H1 (cell line): Measurements from ENCODE around the gene KLF9. TPM values are rescaled to one million over a fixed set of nuclear protein-coding genes. Genes with fewer than 3 reads are reported as not detected.

Experiments
- CTCF ChIA-PET: fragments of 300-600 bp; sonication (Branson Sonifier 250); formaldehyde crosslinking; loops from one replicate; lab custom pipeline; 2021; ENCODE audit not compliant: partially characterized antibody; lab: Charles Lee
- POLR2A ChIA-PET: fragments of 300-600 bp; sonication (Branson Sonifier 250); formaldehyde crosslinking; loops from one replicate; lab custom pipeline; 2021; ENCODE audit warnings: inconsistent platforms; ENCODE audit not compliant: partially characterized antibody; lab: Charles Lee
- DNase-seq, 2 experiments: peaks; one replicate each; pipeline versions ENCODE4 v3.0.0 to v3.0.0-alpha.2; 2010 to 2022; ENCODE audit warnings: low spot score in 2 of 2, low read depth in 1 of 2, mixed read lengths in 1 of 2
- FAIRE-seq: peaks from 2 replicates; lab custom pipeline; 2011; peaks lifted over from hg19 to GRCh38; lab: Jason Lieb, UNC
- H2AFZ ChIP-seq: 2 replicates; pipeline ENCODE4 v1.8.1; 2012; ENCODE audit warnings: low read length, inconsistent platforms
- H2AK5ac ChIP-seq: 2 replicates; pipeline ENCODE4 v1.6.1; 2013; ENCODE audit warnings: low read depth, low read length
- H2BK120ac ChIP-seq: replicated peaks from 2 replicates; pipeline ENCODE3; 2013; ENCODE audit warnings: low read depth, low read length, inconsistent platforms
- H2BK12ac ChIP-seq: 2 replicates; pipeline ENCODE4 v1.6.1; 2013; ENCODE audit warnings: low read depth, low read length
- H2BK15ac ChIP-seq: 2 replicates; pipeline ENCODE4 v1.6.1; 2013; ENCODE audit warnings: low read length
- H2BK20ac ChIP-seq: 2 replicates; pipeline ENCODE4 v1.6.1; 2013; ENCODE audit warnings: low read length
- H2BK5ac ChIP-seq: 2 replicates; pipeline ENCODE4 v1.6.1; 2013; ENCODE audit warnings: low read depth, low read length
- H3K14ac ChIP-seq: 2 replicates; pipeline ENCODE4 v1.6.1; 2013; ENCODE audit warnings: inconsistent platforms; ENCODE audit not compliant: insufficient read length
- H3K18ac ChIP-seq: 2 replicates; pipeline ENCODE4 v1.6.1; 2013; ENCODE audit warnings: low read length; ENCODE audit errors: extremely low read depth
- H3K23ac ChIP-seq: 2 replicates; pipeline ENCODE4 v1.6.1; 2013; ENCODE audit warnings: inconsistent platforms; ENCODE audit not compliant: insufficient read length
- H3K23me2 ChIP-seq: 2 replicates; pipeline ENCODE4 v1.6.1; 2013; ENCODE audit warnings: low read depth, low read length
- H3K27ac ChIP-seq: 2 replicates; pipeline ENCODE4 v1.6.1; 2011; ENCODE audit warnings: low read depth, low read length, inconsistent platforms
- H3K27me3 ChIP-seq, 4 experiments: replicated peaks in 1 of 4; 1 replicate in 1 of 4; 2 replicates in 3 of 4; pipeline versions ENCODE4 v1.6.1 to v1.8.1; 2011 to 2013; ENCODE audit warnings: low read length in 3 of 4, mild to moderate bottlenecking in 3 of 4, inconsistent platforms in 2 of 4, mixed read lengths in 2 of 4, moderate library complexity in 1 of 4; ENCODE audit not compliant: control insufficient read depth in 3 of 4, insufficient read depth in 3 of 4; ENCODE audit errors: extremely low read depth in 1 of 4
- H3K36me3 ChIP-seq, 4 experiments: 2 replicates each; pipeline versions ENCODE4 v1.6.1 to v1.8.1; 2011 to 2013; ENCODE audit warnings: mild to moderate bottlenecking in 4 of 4, low read length in 3 of 4, moderate library complexity in 2 of 4, control low read depth in 1 of 4, inconsistent platforms in 1 of 4; ENCODE audit not compliant: insufficient read depth in 4 of 4, control insufficient read depth in 2 of 4
- H3K4ac ChIP-seq: replicated peaks from 2 replicates; pipeline ENCODE3; 2013; ENCODE audit warnings: low read length, low read depth, mixed read lengths, inconsistent platforms; ENCODE audit not compliant: insufficient read length
- H3K4me1 ChIP-seq, 4 experiments: replicated peaks in 1 of 4; 1 replicate in 1 of 4; 2 replicates in 3 of 4; pipeline versions ENCODE4 v1.6.1 to v1.8.1; 2011 to 2013; ENCODE audit warnings: low read length in 3 of 4, inconsistent platforms in 2 of 4, mixed read lengths in 1 of 4; ENCODE audit not compliant: insufficient read depth in 4 of 4, control insufficient read depth in 3 of 4
- H3K4me2 ChIP-seq, 2 experiments: 2 replicates each; pipeline versions ENCODE4 v1.6.1 to v1.8.1; 2011 to 2013; ENCODE audit warnings: low read depth in 2 of 2, low read length in 2 of 2, control low read depth in 1 of 2, inconsistent platforms in 1 of 2, mild to moderate bottlenecking in 1 of 2; ENCODE audit not compliant: insufficient read depth in 1 of 2
- H3K4me3 ChIP-seq, 4 experiments: fragments of 200-600, 300-600 bp in 1 of 4; sonication (generic), shearing (Covaris generic), sonication (Bioruptor Twin) in 1 of 4; 2 replicates each; pipeline versions ENCODE4 v1.5.1 to v1.8.1; 2011 to 2016; ENCODE audit warnings: low read length in 4 of 4, low read depth in 3 of 4, control low read depth in 2 of 4, inconsistent platforms in 2 of 4, mild to moderate bottlenecking in 2 of 4, mixed read lengths in 1 of 4, moderate library complexity in 1 of 4; ENCODE audit not compliant: insufficient read depth in 2 of 4; ENCODE audit errors: extremely low read depth in 1 of 4
- H3K56ac ChIP-seq: replicated peaks from 2 replicates; pipeline ENCODE3; 2013; ENCODE audit warnings: low read depth, mild to moderate bottlenecking, mixed read lengths, low read length, inconsistent platforms; ENCODE audit not compliant: insufficient read length
- H3K79me1 ChIP-seq: 2 replicates; pipeline ENCODE4 v1.6.1; 2013; ENCODE audit warnings: low read depth, low read length, control low read depth
- H3K79me2 ChIP-seq, 2 experiments: 2 replicates each; pipeline versions ENCODE4 v1.6.1 to v1.8.1; 2012 to 2013; ENCODE audit warnings: low read length in 2 of 2, mild to moderate bottlenecking in 2 of 2, inconsistent platforms in 1 of 2; ENCODE audit not compliant: insufficient read depth in 2 of 2, control insufficient read depth in 1 of 2
- H3K9ac ChIP-seq, 4 experiments: replicated peaks in 1 of 4; 1 replicate in 1 of 4; 2 replicates in 3 of 4; pipeline versions ENCODE4 v1.6.1 to v1.8.1; 2011 to 2013; ENCODE audit warnings: low read depth in 3 of 4, low read length in 3 of 4, control low read depth in 2 of 4, mild to moderate bottlenecking in 2 of 4, moderate library complexity in 2 of 4, inconsistent platforms in 1 of 4; ENCODE audit errors: extremely low read depth in 1 of 4
- H3K9me3 ChIP-seq, 2 experiments: 2 replicates each; pipeline versions ENCODE4 v1.6.1 to v1.8.1; 2012 to 2013; ENCODE audit warnings: mild to moderate bottlenecking in 2 of 2, moderate library complexity in 2 of 2, control low read depth in 1 of 2, inconsistent platforms in 1 of 2, low read depth in 1 of 2, low read length in 1 of 2, mixed read lengths in 1 of 2; ENCODE audit not compliant: insufficient read depth in 2 of 2
- H4K20me1 ChIP-seq, 2 experiments: replicated peaks in 1 of 2; 2 replicates each; pipeline versions ENCODE3 to v1.8.1; 2011 to 2013; ENCODE audit warnings: inconsistent platforms in 2 of 2, low read length in 2 of 2, mild to moderate bottlenecking in 1 of 2; ENCODE audit not compliant: insufficient read depth in 2 of 2, control insufficient read depth in 1 of 2
- H4K5ac ChIP-seq: 2 replicates; pipeline ENCODE4 v1.6.1; 2013; ENCODE audit warnings: low read length, low read depth, mixed read lengths, inconsistent platforms; ENCODE audit not compliant: insufficient read length
- H4K8ac ChIP-seq: 2 replicates; pipeline ENCODE4 v1.8.0; 2013; ENCODE audit warnings: mild to moderate bottlenecking, moderate library complexity, low read length, inconsistent platforms; ENCODE audit not compliant: insufficient read depth; ENCODE audit errors: extremely low read depth
- H4K91ac ChIP-seq: replicated peaks from 2 replicates; pipeline ENCODE3; 2013; ENCODE audit warnings: low read length, mixed read lengths, inconsistent platforms; ENCODE audit not compliant: insufficient read length
- RBBP5 ChIP-seq: IDR thresholded peaks from 2 replicates; pipeline ENCODE4 v1.7.1; 2012; ENCODE audit warnings: low read depth, mild to moderate bottlenecking, inconsistent platforms, low read length, moderate library complexity, borderline replicate concordance
- RXRA ChIP-seq: IDR thresholded peaks from 2 replicates; pipeline ENCODE4 v1.6.1; 2011; ENCODE audit warnings: low read depth, mild to moderate bottlenecking, low read length, moderate library complexity; ENCODE audit not compliant: insufficient read depth
- SIRT6 ChIP-seq: IDR thresholded peaks from one replicate; pipeline ENCODE4 v1.7.1; 2012; ENCODE audit warnings: low read length, inconsistent platforms
- SIX5 ChIP-seq: IDR thresholded peaks from 2 replicates; pipeline ENCODE4 v1.6.1; 2011; ENCODE audit warnings: mild to moderate bottlenecking, low read depth, low read length
- SRF ChIP-seq: IDR thresholded peaks from 2 replicates; pipeline ENCODE4 v1.6.1; 2011; ENCODE audit warnings: mild to moderate bottlenecking, low read depth, low read length, moderate library complexity
- TAF7 ChIP-seq: optimal IDR thresholded peaks from 2 replicates; pipeline ENCODE3; 2011; ENCODE audit warnings: low read depth, mild to moderate bottlenecking, inconsistent platforms, low read length, moderate library complexity, borderline replicate concordance
- TCF12 ChIP-seq: IDR thresholded peaks from 2 replicates; pipeline ENCODE4 v1.6.1; 2011; ENCODE audit warnings: low read depth, mild to moderate bottlenecking, low read length
- USF2 ChIP-seq: IDR thresholded peaks from 2 replicates; pipeline ENCODE4 v1.6.1; 2011; ENCODE audit warnings: low read length, improper control_type of control experiment
- YY1 ChIP-seq: IDR thresholded peaks from 2 replicates; pipeline ENCODE4 v1.6.1; 2011; ENCODE audit warnings: low read depth, mild to moderate bottlenecking, low read length
- WGBS, 2 experiments: shearing (Covaris generic) in 1 of 2; methylation state at CpG; one replicate each; pipeline versions ENCODE4 v1.1.6 to v1.1.7; 2013 to 2015; ENCODE audit warnings: low lambda C conversion rate in 2 of 2, mixed read lengths in 2 of 2, inconsistent platforms in 1 of 2, low coverage in 1 of 2, missing lambda C conversion rate in 1 of 2; ENCODE audit not compliant: insufficient replicate concordance in 2 of 2, insufficient coverage in 1 of 2, insufficient read length in 1 of 2; ENCODE audit errors: extremely low coverage in 1 of 2, missing lambda C conversion rate in 1 of 2; 5-methylcytosine and 5-hydroxymethylcytosine counted together
- polyA plus RNA-seq, 7 experiments: library from polyadenylated mRNA; depleted of rRNA in 3 of 7; stranded (reverse) in 5 of 7; unstranded in 2 of 7; fragments of >200 nt in 5 of 7; fragments of 200-250 nt in 2 of 7; gene quantifications; 1 replicate in 5 of 7; 2 replicates in 1 of 7; 4 replicates in 1 of 7; pipeline versions ENCODE4 v1.2.1 to v1.2.3, GENCODE V29; 2011 to 2013; ENCODE audit warnings: missing spikeins in 2 of 7, mixed read lengths in 2 of 7
- total RNA-seq: library from RNA; stranded (reverse); fragmentation: NEBNext Ultra II Directional; extraction: Animal tissue kit (Norgen Biotek cat#: 25700); gene quantifications from 2 replicates; pipeline ENCODE4 v1.2.1, GENCODE V29; 2021

The KLF9 gene
- total and polyA plus RNA-seq, 2 of the 8 experiments (the other 6 are each of a cell fraction or from before 2014, with no cell fraction given): 0.47 to 0.82 TPM

GRCh38 chr9:70392850-70393249 lies 21.6 kb downstream of the KLF9 start:
- no peak overlapping the region for H3K23ac ChIP-seq
- no peak overlapping the region for H2BK5ac ChIP-seq
- H3K18ac ChIP-seq: no peak overlapping the region
- H4K20me1 ChIP-seq: no peaks in the 10 kb centered on the region
- H2BK20ac ChIP-seq: no peak overlapping the region
- no peaks in the 10 kb centered on the region for H3K23me2 ChIP-seq
- no peak for FAIRE-seq
- H3K9ac ChIP-seq: no peak overlapping the region
- H3K56ac ChIP-seq: no peak overlapping the region
- TF ChIP-seq USF2 (no peak), RXRA (no peak), TAF7 (no peak), RBBP5 (no peak), SRF (no peak), TCF12 (no peak), SIX5 (no peak), SIRT6 (no peak), YY1 (no peak)
- H3K4me2 ChIP-seq: no peak overlapping the region
- ChIA-PET POLR2A (no interaction called here), CTCF (interaction anchor here (0.6 to 2.1 kb wide), 4 partner anchors 9 to 210 kb away, joined by 4 to 9 read pairs (median 6); no protein-coding TSS in a partner anchor)
- H4K91ac ChIP-seq: no peak overlapping the region
- WGBS, 2 experiments: 94% methylated on average over 3 of the region's 3 CpGs; no CpG with 5 or more reads in 1 of the 2 experiments
- H2BK12ac ChIP-seq: no peak overlapping the region
- H3K79me2 ChIP-seq: no peaks in the 10 kb centered on the region
- no peak overlapping the region for H3K27ac ChIP-seq
- no peaks in the 10 kb centered on the region for H3K79me1 ChIP-seq
- no peak overlapping the region for H4K5ac ChIP-seq
- no peaks in the 10 kb centered on the region; a peak in 1 of 7 replicates for H3K4me1 ChIP-seq
- H3K14ac ChIP-seq: no peak overlapping the region
- no peaks in the 10 kb centered on the region for H3K9me3 ChIP-seq
- H2AK5ac ChIP-seq: no peak overlapping the region
- H3K36me3 ChIP-seq: no peaks in the 10 kb centered on the region
- no peak overlapping the region for H4K8ac ChIP-seq
- no peaks in the 10 kb centered on the region for H3K27me3 ChIP-seq
- no peak overlapping the region for H2BK120ac ChIP-seq
- H2AFZ ChIP-seq: no peak overlapping the region
- DNase-seq: no peak
- no peak overlapping the region for H2BK15ac ChIP-seq
- H3K4ac ChIP-seq: no peak overlapping the region
- H3K4me3 ChIP-seq: no peak overlapping the region
